ENCODE data around the gene DCLK3.

Gene DCLK3

DNA sequence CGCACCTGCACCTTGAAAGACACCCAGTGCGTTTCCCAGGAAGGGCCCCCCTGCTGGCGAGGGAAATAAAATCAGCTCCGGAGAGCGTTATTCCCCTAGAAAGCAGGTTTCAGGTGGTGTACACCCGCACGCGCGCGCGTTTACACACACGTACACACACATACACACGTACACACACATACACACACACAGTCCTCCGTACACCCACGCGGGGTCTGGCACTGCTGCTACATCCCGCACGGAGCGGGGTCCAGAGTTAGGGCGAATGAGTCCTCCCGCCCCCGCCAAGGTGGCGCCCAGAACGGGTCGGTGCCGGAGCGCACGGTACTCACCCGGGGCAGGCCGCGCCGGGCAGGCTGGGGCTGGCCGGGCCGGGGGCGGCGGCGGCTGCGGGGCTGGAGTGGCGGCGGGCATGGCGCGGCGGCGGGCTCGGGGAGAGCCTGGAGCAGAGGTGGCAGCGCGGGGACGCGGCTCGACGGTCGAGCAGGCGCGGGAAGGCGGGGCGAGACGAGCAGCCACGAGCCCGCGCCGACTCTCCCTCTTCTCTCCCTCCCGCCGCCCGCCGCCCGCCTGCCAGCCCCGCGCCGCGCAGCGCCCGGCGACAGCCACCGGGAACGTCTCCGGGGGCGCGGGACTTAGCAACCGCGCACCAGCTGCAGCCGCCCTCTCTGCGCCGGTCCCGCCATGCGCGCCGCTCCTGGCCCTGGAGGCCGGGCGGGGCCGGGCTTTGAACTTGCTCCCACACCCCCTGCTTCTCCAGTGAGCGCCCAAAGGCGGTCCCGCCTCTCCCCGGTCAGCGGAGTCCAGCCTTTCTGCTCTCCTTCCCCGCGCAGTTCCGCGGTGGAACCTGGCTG is at the start of gene DCLK3:
Gene DCLK3 (minus strand): TSS at position 704 of the 854 bp plus-strand sequence. CDS start 290 bp downstream, at position 414.
- no peak for DNase-seq

GRCh38 chr3:36813305-36813704 is 49.0 kb upstream of the DCLK3 start:
- DNase-seq: no peak

GRCh38 chr3:36812240-36812639 is 47.9 kb upstream of the DCLK3 start:
- no peak for DNase-seq

DNA sequence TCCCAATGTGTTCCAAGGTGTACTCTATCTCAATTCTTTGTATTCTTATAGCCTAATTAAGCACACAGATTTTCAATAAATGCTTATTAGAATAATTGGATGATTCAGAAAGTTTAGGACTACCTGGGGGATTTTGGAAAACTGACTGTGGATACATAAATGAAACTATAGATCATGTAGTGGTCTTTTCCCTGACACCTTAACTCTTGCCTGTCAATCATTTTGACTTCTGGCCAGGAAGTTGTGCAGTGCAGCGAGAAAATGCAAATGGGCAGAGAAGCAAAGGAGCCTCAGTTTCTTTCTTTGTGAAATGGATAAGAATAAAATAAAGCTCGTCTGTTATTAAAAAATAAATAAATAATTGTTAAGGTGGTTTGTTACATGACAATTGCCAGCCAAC is 47.4 kb upstream of the DCLK3 start:
- DNase-seq: no peak

DNA sequence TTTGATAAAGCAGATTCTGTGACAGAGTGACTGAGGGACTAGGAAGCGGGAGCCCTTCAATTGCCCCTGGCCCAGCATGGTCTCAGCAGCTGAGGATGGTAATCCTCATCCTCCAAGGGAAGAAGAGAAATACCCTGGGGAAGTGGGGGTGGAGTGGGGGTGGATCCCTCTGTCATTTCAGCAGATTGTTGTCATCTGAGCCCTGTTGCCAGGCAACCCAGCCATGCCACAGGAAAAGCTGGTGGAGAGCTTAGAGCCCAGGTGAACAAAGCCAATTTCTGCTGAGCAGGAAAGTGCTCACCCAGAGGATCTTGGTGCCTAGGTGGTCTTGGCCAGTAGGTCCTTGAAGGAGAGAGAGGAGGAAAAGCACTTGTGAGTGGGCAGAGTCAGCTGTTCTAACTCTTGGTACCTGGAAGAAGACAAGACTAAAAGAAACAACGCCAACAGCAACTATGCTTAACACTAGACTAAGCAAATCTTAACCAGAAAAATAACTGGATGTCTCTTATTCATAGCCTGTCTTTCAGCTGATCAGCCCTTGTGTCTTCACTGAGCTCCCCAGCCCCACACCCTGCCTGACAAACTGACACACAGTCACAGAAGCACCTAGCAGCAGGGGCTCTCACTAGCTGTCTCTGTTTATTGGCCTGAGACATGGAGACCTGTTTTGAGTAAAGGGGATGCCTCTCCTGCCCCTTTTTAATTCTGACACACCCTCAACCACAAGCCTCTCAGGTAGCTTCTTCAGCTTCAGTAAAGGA is 40.1 kb upstream of the DCLK3 start:
- DNase-seq: no peak

- no peak for DNase-seq
Measured at GRCh38 chr3:36803091-36803791, 38.9 kb upstream of the DCLK3 start.

GRCh38 chr3:36800533-36801116 is 36.3 kb upstream of the DCLK3 start:
- no peak for DNase-seq

- DNase-seq: no peak
Measured at GRCh38 chr3:36796881-36797280, 32.5 kb upstream of the DCLK3 start.

GRCh38 chr3:36796161-36796560 is 31.8 kb upstream of the DCLK3 start:
- no peak for DNase-seq

DNA sequence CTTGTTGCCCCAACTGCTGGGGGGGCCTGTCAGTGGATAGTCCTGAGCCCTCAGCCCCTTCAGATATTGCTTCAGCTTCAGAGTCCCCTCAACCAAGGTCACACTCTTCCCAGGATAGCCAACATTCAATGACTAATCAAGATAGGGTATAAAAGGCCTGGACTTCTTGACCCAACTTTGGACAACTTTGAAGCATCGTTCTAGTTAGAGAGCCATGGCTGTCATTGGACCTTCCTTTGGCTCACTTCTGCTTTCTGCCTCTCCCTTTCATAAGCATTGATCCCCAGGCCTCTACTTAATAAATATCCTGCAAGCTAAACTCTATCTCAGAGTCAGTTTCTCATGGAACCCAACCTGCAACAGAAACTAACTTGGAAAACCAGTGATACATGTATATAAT is 31.3 kb upstream of the DCLK3 start:
- DNase-seq: no peak

- peak; percentile 12 for DNase-seq
Measured at GRCh38 chr3:36792342-36792741, 28.0 kb upstream of the DCLK3 start.

DNA sequence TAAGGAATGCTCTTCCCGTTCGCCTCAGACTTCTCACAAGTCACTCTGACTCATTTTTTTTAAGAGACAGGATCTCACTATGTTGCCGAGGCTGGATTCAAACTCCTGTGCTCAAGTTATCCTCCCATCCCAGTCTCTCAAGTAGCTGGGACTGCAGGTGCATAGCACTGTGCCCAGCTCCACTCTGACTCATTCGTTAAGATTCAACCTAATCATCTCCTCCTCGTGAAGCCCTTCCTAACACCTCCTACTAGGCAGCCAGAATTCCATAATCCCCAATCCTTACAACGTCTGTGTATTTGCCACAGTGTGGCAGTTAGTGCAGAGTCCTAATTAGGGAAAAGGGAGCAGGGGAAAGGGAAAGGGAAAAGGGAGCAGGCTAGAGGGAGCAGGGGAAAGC is 26.4 kb upstream of the DCLK3 start:
- DNase-seq: no peak

DNA sequence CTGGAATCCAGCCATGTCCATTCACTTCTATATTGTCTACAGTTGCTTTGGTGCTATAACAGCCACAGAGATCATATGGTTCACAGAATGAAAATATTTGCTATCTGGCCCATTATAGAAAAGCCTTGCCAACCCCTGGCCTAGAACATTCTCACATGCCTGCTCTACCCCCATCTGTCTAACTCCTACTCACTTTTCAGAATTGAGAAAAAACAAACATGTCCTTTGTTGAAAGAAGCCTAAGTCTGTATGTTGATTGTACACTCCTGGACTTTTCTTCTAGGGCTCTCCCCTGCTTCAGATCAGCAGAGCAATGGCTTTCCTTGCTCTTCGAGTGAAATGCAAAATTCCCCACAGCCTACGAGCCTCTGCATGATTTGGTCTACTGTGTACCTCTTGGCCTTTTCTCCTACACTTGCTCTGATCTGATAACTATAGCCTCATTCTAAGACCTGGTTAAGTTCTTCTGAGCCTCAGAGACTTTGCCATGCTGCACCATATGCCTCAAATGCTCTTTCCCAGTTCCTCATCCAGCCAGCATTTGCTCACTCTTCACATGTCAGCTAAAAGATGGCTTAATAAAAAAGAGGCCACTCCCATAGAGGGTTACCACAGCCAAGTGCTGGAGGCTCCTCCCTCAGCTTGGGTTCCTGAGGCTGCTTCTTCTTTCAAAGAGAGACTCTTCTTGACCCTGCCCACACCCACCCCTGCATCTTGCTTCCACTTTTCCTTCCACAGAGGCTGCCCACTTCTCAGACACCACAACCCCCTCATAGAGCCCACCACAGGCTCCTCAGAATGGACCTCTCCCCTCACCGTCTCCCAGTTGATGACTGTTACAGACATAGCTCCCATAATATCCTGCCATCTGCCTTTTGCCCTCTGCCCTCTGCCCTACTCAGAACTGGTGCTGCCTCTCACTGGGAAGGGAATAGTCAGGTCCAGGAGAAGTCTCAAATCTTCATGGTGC is 22.9 kb upstream of the DCLK3 start:
- no peak for DNase-seq

DNA sequence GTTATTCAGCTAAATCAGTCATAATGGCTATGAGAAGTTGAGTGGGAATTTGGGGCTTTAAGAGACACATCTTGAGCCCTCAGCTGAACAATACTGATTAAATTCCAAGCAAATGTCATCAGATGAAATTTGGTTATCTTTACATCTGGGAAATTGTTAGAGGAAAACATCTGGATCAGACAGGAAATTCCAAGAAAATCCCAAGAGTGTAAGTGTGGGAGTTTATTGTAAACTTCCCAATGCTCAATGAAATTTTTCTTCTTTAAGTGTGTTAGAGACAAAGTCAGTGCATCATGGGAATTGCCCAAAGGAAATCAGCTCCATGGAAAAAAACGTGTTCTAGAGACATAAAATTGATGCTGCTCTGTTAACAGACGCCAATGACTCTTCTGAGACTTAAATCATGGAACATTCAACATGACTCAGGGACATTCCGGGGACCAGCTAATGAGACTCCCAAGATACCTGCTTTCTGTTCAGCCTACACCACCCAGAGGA is 19.8 kb upstream of the DCLK3 start:
- DNase-seq: no peak

- peak; percentile 4 for DNase-seq
Measured at GRCh38 chr3:36777424-36778218, 13.3 kb upstream of the DCLK3 start.

GRCh38 chr3:36776436-36776835 is 12.1 kb upstream of the DCLK3 start:
- DNase-seq: no peak

GRCh38 chr3:36774052-36774451 is 9.7 kb upstream of the DCLK3 start:
- no peak for DNase-seq

DNA sequence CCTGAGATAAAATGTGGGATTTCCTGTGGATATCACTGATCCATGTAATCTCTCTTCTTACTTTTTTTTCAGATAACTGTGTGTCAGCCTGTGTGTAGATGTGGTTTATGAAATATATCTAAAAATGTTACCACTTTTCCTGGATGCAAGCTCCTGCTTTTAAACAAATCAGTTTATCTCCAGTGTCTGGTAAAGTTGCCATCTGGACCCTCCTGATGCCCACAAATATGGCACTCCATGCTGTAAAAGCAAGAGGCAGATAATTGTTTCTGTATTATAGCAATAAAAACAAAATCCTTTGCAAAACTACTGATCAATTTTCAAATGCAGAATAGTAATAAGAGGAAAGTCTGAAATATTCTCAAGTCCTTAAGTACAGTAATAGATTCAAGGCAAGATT is 7.6 kb upstream of the DCLK3 start:
- no peak for DNase-seq

- no peak for DNase-seq
Measured at GRCh38 chr3:36769926-36770325, 5.6 kb upstream of the DCLK3 start.

GRCh38 chr3:36765104-36765503 is 751 bp upstream of the DCLK3 start:
- no peak for DNase-seq

GRCh38 chr3:36764704-36765038 is 318 bp upstream of the DCLK3 start:
- DNase-seq: no peak

Data from activated CD4-positive, alpha-beta T cell treated with anti-CD3 and anti-CD28 coated beads, Interleukin-2, Interleukin-6, amounts not matched to agents 100 ng/mL and 50 ng/mL, durations not matched to agents 16 hours and 8 hours (primary cell).